GM12892 (cell line): ENCODE results near the gene TBC1D14.

Source experiments
- POLR2A ChIP-seq: IDR thresholded peaks from 2 replicates; pipeline ENCODE4 v1.6.1; 2011; ENCODE audit warnings: low read depth, low read length, control low read depth
- POLR2AphosphoS5 ChIP-seq: IDR thresholded peaks from 2 replicates; pipeline ENCODE4 v1.6.1; 2011; ENCODE audit warnings: low read depth, low read length, control low read depth

GRCh38 chr4:7007944-7008343, 98.3 kb downstream of the TBC1D14 start:
- no peak for TF ChIP-seq POLR2AphosphoS5
- TF ChIP-seq POLR2A: no peak
